Measurements from ENCODE around the gene ALDH3B2. TPM values are rescaled to one million over a fixed set of nuclear protein-coding genes. Genes with fewer than 3 reads are reported as not detected.
"Not testable (repeated sequence)": the region's sequence is repeated elsewhere in the genome, so short reads cannot be mapped to it uniquely, and the experiment has no call there.

Gene ALDH3B2
- total RNA-seq, 2 experiments from 2014 or later = not detected

DNA sequence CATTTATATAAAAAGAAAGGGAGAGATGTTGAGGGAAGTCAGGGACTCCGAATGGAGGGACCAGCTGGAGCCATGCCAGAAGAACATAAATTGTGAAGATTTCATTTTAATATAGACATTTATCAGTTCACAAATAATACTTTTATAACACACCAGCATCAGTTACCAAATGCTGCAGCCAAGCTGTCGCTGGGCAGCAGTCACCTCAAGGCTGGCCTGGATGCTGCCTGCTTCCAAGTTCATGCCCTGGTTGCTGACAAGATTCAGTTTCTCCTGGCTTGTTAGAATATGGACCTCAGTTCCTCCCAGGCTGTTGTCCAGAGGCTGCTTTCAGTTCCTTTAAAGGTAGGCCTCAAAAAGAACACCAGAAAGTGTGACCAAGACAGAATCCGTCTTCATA is 30.8 kb upstream of the ALDH3B2 start:
- no peaks in the 10 kb centered on the region for H3K27me3 ChIP-seq (ENCODE audit: control insufficient read depth in 1 of 2, insufficient read depth in 2 of 2, low read length in 2 of 2)
- H3K36me3 ChIP-seq (ENCODE audit: insufficient read depth, low read length) = no peaks in the 10 kb centered on the region
- H3K4me3 Mint-ChIP-seq = no peak overlapping the region
- ChIA-PET CTCF (no interaction called here), POLR2A (no interaction called here)
- H3K4me3 ChIP-seq (ENCODE audit: low read length) = no peak overlapping the region
- DNase-seq (no peak), ATAC-seq (ENCODE audit: poor library complexity) (no peak)
- no peak overlapping the region for H3K27ac ChIP-seq (ENCODE audit: low read depth in 1 of 2, low read length in 2 of 2)
- H3K27me3 Mint-ChIP-seq = peaks cover 7% of the 10 kb centered on the region
- H3K36me3 Mint-ChIP-seq (ENCODE audit: low read depth) = no peaks in the 10 kb centered on the region
- H3K4me1 ChIP-seq (ENCODE audit: insufficient read depth, low read length) = no peaks in the 10 kb centered on the region
- no peaks in the 10 kb centered on the region for H3K9me3 Mint-ChIP-seq
- TF ChIP-seq, protein P1, sequence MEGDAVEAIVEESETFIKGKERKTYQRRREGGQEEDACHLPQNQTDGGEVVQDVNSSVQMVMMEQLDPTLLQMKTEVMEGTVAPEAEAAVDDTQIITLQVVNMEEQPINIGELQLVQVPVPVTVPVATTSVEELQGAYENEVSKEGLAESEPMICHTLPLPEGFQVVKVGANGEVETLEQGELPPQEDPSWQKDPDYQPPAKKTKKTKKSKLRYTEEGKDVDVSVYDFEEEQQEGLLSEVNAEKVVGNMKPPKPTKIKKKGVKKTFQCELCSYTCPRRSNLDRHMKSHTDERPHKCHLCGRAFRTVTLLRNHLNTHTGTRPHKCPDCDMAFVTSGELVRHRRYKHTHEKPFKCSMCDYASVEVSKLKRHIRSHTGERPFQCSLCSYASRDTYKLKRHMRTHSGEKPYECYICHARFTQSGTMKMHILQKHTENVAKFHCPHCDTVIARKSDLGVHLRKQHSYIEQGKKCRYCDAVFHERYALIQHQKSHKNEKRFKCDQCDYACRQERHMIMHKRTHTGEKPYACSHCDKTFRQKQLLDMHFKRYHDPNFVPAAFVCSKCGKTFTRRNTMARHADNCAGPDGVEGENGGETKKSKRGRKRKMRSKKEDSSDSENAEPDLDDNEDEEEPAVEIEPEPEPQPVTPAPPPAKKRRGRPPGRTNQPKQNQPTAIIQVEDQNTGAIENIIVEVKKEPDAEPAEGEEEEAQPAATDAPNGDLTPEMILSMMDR (IDR thresholded peaks at IDR 0.05) = no peak
- H3K4me1 Mint-ChIP-seq (ENCODE audit: low read depth) = no peaks in the 10 kb centered on the region
- H3K27ac Mint-ChIP-seq = no peak overlapping the region
- intact Hi-C loops (cut with DNase I, micrococcal nuclease) = no loop called here
- H3K9me3 ChIP-seq (ENCODE audit: control insufficient read depth in 1 of 2, insufficient read depth in 1 of 2, low read length in 2 of 2) = no peaks in the 10 kb centered on the region

DNA sequence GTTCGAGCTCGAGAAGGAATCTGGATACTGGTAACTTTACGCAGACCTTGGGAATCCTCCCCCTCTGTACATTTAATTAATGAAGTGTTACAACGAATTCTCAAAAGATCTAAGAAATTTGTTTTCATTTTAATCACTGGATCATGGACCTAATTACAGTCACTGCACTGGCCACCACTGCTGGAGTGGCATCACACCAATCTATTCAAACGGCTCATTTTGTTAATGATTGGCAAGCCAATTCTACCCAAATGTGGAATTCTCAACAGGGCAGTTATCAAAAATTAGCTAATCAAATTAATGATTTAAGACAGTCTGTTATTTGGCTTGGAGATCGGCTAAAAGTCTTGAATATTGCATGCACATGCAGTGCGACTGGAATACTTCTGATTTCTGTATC is 30.1 kb upstream of the ALDH3B2 start:
- H3K4me1 Mint-ChIP-seq (ENCODE audit: low read depth) = no peaks in the 10 kb centered on the region
- no peaks in the 10 kb centered on the region for H3K9me3 ChIP-seq (ENCODE audit: control insufficient read depth in 1 of 2, insufficient read depth in 1 of 2, low read length in 2 of 2)
- no peaks in the 10 kb centered on the region for H3K36me3 Mint-ChIP-seq (ENCODE audit: low read depth)
- H3K4me3 ChIP-seq (ENCODE audit: low read length) = no peak overlapping the region
- intact Hi-C loops (cut with DNase I, micrococcal nuclease) = no loop called here
- peaks cover under 1% of the 10 kb centered on the region for H3K27me3 Mint-ChIP-seq
- no peaks in the 10 kb centered on the region for H3K9me3 Mint-ChIP-seq
- no peak for DNase-seq
- TF ChIP-seq, protein P1 (IDR thresholded peaks at IDR 0.05) = no peak
- no peaks in the 10 kb centered on the region for H3K27me3 ChIP-seq (ENCODE audit: control insufficient read depth in 1 of 2, insufficient read depth in 2 of 2, low read length in 2 of 2)
- no peaks in the 10 kb centered on the region for H3K4me1 ChIP-seq (ENCODE audit: insufficient read depth, low read length)
- ChIA-PET POLR2A (no interaction called here), CTCF (no interaction called here)
- H3K4me3 Mint-ChIP-seq = no peak overlapping the region
- no peak overlapping the region for H3K27ac ChIP-seq (ENCODE audit: low read depth in 1 of 2, low read length in 2 of 2)
- H3K36me3 ChIP-seq (ENCODE audit: insufficient read depth, low read length) = no peaks in the 10 kb centered on the region
- no peak overlapping the region for H3K27ac Mint-ChIP-seq
- ATAC-seq (ENCODE audit: poor library complexity) = no peak

DNA sequence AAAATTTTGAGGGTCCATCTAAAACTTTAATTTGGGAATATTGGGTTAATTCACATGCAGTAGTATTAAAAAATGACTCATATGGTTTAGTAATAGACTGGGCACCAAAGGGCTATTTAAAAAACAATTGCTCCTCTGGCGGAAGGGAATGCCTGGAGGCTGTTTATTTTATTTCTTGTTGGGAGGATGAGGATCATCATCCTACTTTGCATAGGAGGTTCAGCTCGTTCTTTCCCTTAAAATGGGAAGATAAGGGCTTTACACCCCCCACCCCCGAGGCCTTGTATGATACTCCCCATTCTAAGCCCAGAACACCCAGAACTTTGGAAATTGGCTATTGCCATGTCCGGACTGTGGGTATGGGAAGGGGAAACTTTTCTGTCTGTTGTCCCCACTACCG is 29.3 kb upstream of the ALDH3B2 start:
- POLR2A ChIA-PET; intact Hi-C loops (cut with DNase I, micrococcal nuclease); H3K36me3 Mint-ChIP-seq (ENCODE audit: low read depth): not testable (repeated sequence)

DNA sequence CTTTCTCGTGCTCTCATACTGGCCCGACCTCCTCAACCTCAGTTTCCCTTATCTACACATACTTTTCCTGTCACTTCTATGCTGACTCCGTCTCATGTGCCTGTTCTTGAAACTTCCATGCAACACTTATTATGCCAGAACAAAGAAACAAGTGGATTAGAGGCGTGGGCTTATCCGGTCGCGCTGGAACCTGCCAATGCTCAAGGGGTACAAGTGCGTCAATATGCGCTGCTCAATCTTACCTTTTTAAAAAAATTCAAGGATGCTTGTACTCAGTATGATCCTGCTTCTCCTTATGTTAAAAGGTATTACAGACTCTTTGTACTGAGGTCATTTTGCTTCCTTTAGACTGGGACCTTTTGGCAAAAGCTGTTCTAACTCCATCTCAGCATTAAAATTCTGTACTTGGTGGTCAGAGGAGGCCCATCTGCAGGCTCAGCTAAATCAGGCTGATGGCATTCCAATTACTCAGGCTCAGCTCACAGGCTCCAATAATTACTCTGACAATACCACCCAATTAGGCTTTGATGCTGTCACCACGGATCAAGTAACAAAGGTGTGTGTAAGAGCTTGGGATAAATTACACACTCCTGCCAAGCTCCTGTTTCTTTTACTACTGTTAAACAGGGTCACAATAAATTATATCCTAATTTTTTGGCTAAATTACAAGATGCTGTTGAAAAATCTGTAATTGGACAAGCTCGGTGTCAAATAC is 26.3 kb upstream of the ALDH3B2 start:
- ChIA-PET POLR2A (no interaction called here), CTCF (no interaction called here)
- H3K4me3 Mint-ChIP-seq = no peak overlapping the region
- no peak for ATAC-seq (ENCODE audit: poor library complexity)
- H3K27ac Mint-ChIP-seq = no peak overlapping the region
- Histone ChIP-seq H3K27ac (ENCODE audit: low read depth in 1 of 2, low read length in 2 of 2) (no peak overlapping the region), H3K27me3 (ENCODE audit: control insufficient read depth in 1 of 2, insufficient read depth in 2 of 2, low read length in 2 of 2) (no peaks in the 10 kb centered on the region), H3K4me1 (ENCODE audit: insufficient read depth, low read length) (no peaks in the 10 kb centered on the region), H3K9me3 (ENCODE audit: control insufficient read depth in 1 of 2, insufficient read depth in 1 of 2, low read length in 2 of 2) (no peaks in the 10 kb centered on the region), H3K36me3 (ENCODE audit: insufficient read depth, low read length) (no peaks in the 10 kb centered on the region), H3K4me3 (ENCODE audit: low read length) (no peak overlapping the region)
- TF ChIP-seq, protein P1 (IDR thresholded peaks at IDR 0.05) = no peak
- H3K4me1 Mint-ChIP-seq (ENCODE audit: low read depth) = no peaks in the 10 kb centered on the region
- H3K36me3 Mint-ChIP-seq (ENCODE audit: low read depth) = no peaks in the 10 kb centered on the region
- DNase-seq = no peak
- intact Hi-C loops (cut with DNase I, micrococcal nuclease) = no loop called here
- H3K9me3 Mint-ChIP-seq = no peaks in the 10 kb centered on the region
- peaks cover 4% of the 10 kb centered on the region for H3K27me3 Mint-ChIP-seq

More for the DNA sequence above, 29.3 kb upstream of the ALDH3B2 start:
- H3K27me3 Mint-ChIP-seq; H3K9me3 ChIP-seq (ENCODE audit: control insufficient read depth in 1 of 2, insufficient read depth in 1 of 2, low read length in 2 of 2); H3K4me1 ChIP-seq (ENCODE audit: insufficient read depth, low read length); H3K4me3 ChIP-seq (ENCODE audit: low read length); H3K36me3 ChIP-seq (ENCODE audit: insufficient read depth, low read length); H3K27me3 ChIP-seq (ENCODE audit: control insufficient read depth in 1 of 2, insufficient read depth in 2 of 2, low read length in 2 of 2); H3K4me3 Mint-ChIP-seq; H3K9me3 Mint-ChIP-seq; H3K27ac Mint-ChIP-seq; H3K27ac ChIP-seq (ENCODE audit: low read depth in 1 of 2, low read length in 2 of 2); CTCF ChIA-PET; H3K4me1 Mint-ChIP-seq (ENCODE audit: low read depth); DNase-seq; ATAC-seq (ENCODE audit: poor library complexity): not testable (repeated sequence)
